ENCODE measurements around the gene JPH4.

The JPH4 gene

DNA sequence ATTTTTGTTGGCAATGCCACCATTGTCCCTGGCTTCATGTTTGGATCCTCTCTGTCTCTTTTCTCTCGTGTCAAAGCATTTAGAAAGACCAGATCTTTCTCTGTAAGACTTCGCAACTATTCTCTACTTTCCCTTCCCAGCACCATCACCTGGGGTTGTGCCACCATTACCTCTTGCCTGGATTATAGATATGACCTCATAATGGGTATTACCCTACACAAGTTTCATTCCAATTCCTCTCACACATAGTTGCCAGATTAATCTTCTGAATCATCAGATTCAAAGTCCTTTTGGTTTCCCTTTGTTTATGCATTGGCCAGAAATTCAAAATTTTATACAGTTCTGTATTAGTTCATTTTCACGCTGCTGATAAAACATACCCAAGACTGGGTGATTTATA, 30.4 kb upstream of the JPH4 start:
- no peak overlapping the region for H3K4me3 ChIP-seq (ENCODE audit: low read length)
- no peak for DNase-seq (ENCODE audit: low read depth)
- TF ChIP-seq CTCF (conservative IDR thresholded peaks at IDR 0.05; ENCODE audit: low read length), result no peak

GRCh38 chr14:23608454-23608853, 29.9 kb upstream of the JPH4 start:
- H3K4me3 ChIP-seq (ENCODE audit: low read length), result no peak overlapping the region
- no peak for DNase-seq (ENCODE audit: low read depth)
- TF ChIP-seq CTCF (conservative IDR thresholded peaks at IDR 0.05; ENCODE audit: low read length), result no peak

DNA sequence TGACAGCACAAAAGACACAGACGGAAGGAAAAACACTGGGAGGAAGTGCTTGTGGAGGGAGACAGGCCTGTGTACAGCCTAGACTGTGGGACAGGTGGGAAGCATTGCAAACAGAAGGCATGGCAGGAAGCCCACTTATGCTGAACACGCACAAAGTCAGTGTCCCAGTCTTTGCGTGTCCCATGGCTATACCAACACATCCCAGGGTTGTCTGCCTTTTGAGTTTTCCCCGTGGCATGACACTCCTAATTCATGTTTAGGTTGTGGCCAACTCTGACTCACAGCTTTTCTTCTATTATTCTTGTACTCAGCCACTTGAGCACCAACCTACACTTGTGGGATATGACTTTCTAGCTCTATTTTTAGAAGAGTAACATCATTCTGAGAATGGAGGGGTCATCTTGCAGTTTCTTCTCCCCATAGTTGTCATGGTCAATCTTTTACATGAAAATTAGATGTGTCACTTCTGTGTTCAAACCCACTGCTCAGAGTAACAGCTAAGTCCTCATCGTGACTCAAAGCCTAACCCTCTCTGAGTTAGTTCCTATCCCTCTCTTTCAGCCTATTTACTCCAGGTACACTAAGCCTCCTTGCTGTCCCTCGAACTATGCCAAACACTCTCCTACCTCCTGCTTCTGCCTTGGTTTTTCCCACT, 27.5 kb upstream of the JPH4 start:
- no peak overlapping the region for H3K4me3 ChIP-seq (ENCODE audit: low read length)
- DNase-seq (ENCODE audit: low read depth), result no peak
- TF ChIP-seq CTCF (conservative IDR thresholded peaks at IDR 0.05; ENCODE audit: low read length), result no peak

DNA sequence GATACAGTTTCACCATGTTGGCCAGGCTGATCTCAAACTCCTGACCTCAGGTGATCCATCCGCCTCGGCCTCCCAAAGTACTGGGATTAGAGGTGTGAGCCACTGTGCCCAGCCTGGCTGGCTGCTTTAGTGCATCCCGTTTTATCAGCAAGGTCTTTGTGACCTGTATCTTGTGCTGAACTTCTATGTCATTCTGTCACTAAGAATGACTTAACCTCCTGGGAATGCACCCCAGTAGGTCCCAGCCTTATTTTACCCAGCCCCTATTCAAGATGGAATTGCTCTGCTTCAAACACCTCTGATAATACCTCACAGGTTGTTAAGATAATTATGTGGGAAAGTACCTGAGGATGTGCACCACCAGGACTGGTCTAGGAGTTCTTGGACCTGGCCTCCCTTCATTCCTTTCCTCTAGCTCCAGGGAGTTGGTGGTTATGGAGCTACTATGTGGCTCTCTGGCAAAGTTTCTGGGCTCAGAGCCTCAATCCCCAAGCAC, 26.1 kb upstream of the JPH4 start:
- DNase-seq (ENCODE audit: low read depth), result no peak
- H3K4me3 ChIP-seq (ENCODE audit: low read length), result no peak overlapping the region
- TF ChIP-seq CTCF (conservative IDR thresholded peaks at IDR 0.05; ENCODE audit: low read length), result no peak

DNA sequence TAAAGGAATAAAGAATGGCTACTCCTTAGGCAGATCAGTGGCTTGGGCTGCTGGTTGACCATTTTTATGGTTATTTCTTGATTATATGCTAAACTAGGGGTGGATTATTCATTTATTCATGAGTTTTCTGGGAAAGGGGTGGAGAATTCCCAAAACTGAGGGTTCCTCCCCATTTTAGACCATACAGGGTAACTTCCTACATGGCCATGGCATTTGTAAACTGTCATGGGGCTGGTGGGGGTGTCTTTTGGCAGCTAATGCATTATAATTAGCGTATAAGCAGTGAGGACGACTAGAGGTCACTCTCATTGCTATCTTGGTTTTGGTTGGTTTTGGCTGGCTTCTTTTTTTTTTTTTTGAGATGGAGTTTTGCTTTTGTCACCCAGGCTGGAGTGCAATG, 25.6 kb upstream of the JPH4 start:
- no peak for DNase-seq (ENCODE audit: low read depth)
- no peak for TF ChIP-seq CTCF (conservative IDR thresholded peaks at IDR 0.05; ENCODE audit: low read length)
- H3K4me3 ChIP-seq (ENCODE audit: low read length), result no peak overlapping the region

DNA sequence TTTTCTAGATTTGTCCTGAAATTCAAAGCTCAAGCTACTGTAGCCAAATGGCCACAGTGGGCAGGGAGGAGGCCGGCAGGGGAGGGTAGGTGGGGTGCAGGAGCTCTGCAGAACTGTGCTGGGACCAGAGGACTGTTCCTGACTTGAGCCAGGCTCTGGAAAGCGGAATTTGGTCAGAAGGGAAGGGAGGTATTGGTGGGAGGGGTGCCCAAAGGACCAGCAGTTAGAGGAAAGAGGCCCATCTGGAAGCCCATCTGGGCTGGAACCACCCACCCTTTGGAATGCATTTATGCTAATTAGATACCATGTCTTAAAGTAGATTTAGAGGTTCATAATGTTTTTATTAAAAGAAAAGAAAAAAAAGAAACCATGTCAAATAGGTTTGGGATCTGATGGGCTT, 24.5 kb upstream of the JPH4 start:
- H3K4me3 ChIP-seq (ENCODE audit: low read length), result no peak overlapping the region
- TF ChIP-seq CTCF (conservative IDR thresholded peaks at IDR 0.05; ENCODE audit: low read length), result no peak
- DNase-seq (ENCODE audit: low read depth), result no peak

All from AG10803 (cell line).